ENCODE data around the gene ALS2CL.

ALS2CL gene

GRCh38 chr3:46716461-46717441 lies 23.3 kb upstream of the ALS2CL start:
- DNase-seq (ENCODE audit: low spot score) (no peak), FAIRE-seq (no peak)

- DNase-seq (ENCODE audit: low spot score): no peak
- FAIRE-seq: no peak
Measured at GRCh38 chr3:46715507-46716175, 22.2 kb upstream of the ALS2CL start.

GRCh38 chr3:46714728-46715506 lies 21.4 kb upstream of the ALS2CL start:
- FAIRE-seq (no peak), DNase-seq (ENCODE audit: low spot score) (no peak)

GRCh38 chr3:46713898-46714552 lies 20.5 kb upstream of the ALS2CL start:
- no peak for FAIRE-seq
- DNase-seq (ENCODE audit: low spot score): peak; percentile 46

GRCh38 chr3:46713050-46713897 lies 19.8 kb upstream of the ALS2CL start:
- no peak for DNase-seq (ENCODE audit: low spot score)
- FAIRE-seq: no peak

- FAIRE-seq: no peak
Measured at GRCh38 chr3:46712191-46713049, 18.9 kb upstream of the ALS2CL start.

GRCh38 chr3:46711760-46712159 lies 18.3 kb upstream of the ALS2CL start:
- FAIRE-seq (no peak), DNase-seq (ENCODE audit: low spot score) (no peak)

More at GRCh38 chr3:46712191-46713049, 18.9 kb upstream of the ALS2CL start:
- DNase-seq (ENCODE audit: low spot score): no peak

- no peak for FAIRE-seq
- no peak for DNase-seq (ENCODE audit: low spot score)
Measured at GRCh38 chr3:46711305-46711704, 17.8 kb upstream of the ALS2CL start.

- no peak for DNase-seq (ENCODE audit: low spot score)
- no peak for FAIRE-seq
Measured at GRCh38 chr3:46710671-46711295, 17.3 kb upstream of the ALS2CL start.

GRCh38 chr3:46710229-46710628 lies 16.8 kb upstream of the ALS2CL start:
- no peak for FAIRE-seq

GRCh38 chr3:46709721-46710120 lies 16.2 kb upstream of the ALS2CL start:
- FAIRE-seq (no peak), DNase-seq (ENCODE audit: low spot score) (no peak)

More at GRCh38 chr3:46710229-46710628, 16.8 kb upstream of the ALS2CL start:
- no peak for DNase-seq (ENCODE audit: low spot score)

GRCh38 chr3:46709157-46709654 lies 15.7 kb upstream of the ALS2CL start:
- no peak for DNase-seq (ENCODE audit: low spot score)
- FAIRE-seq: no peak

GRCh38 chr3:46708401-46709156 lies 15.1 kb upstream of the ALS2CL start:
- DNase-seq (ENCODE audit: low spot score): no peak
- no peak for FAIRE-seq

GRCh38 chr3:46707601-46708011 lies 14.1 kb upstream of the ALS2CL start:
- no peak for DNase-seq (ENCODE audit: low spot score)
- FAIRE-seq: no peak

GRCh38 chr3:46706771-46707582 lies 13.5 kb upstream of the ALS2CL start:
- no peak for FAIRE-seq
- no peak for DNase-seq (ENCODE audit: low spot score)

- DNase-seq (ENCODE audit: low spot score) (no peak), FAIRE-seq (no peak)
Measured at GRCh38 chr3:46705751-46706552, 12.5 kb upstream of the ALS2CL start.

Data from RCC 7860 (cell line).